Muscle layer of duodenum (tissue), 2 donors: ENCODE data around the gene CD52.
"Not testable (repeated sequence)": the region's sequence is repeated elsewhere in the genome, so short reads cannot be mapped to it uniquely, and the experiment has no call there.

ENCODE experiments used
- H3K27ac ChIP-seq: one replicate; pipeline ENCODE4 v1.7.0; 2013; ENCODE audit warnings: mild to moderate bottlenecking, low read length
- H3K27me3 ChIP-seq: one replicate; pipeline ENCODE4 v1.7.0; 2013; ENCODE audit warnings: low read depth, mild to moderate bottlenecking, control low read depth, low read length
- H3K36me3 ChIP-seq, 2 donors: one replicate each; pipeline ENCODE4 v1.7.0; 2013; ENCODE audit warnings: low read length in 2 of 2, control low read depth in 1 of 2, mild to moderate bottlenecking in 1 of 2; ENCODE audit not compliant: insufficient read depth in 2 of 2, control insufficient read depth in 1 of 2
- H3K4me1 ChIP-seq, 2 donors: one replicate each; pipeline ENCODE4 v1.7.0; 2013; ENCODE audit warnings: low read length in 2 of 2, mild to moderate bottlenecking in 2 of 2, control low read depth in 1 of 2, moderate library complexity in 1 of 2; ENCODE audit not compliant: insufficient read depth in 2 of 2, control insufficient read depth in 1 of 2
- H3K4me3 ChIP-seq, 2 donors: one replicate each; pipeline ENCODE4 v1.7.0; 2013; ENCODE audit warnings: low read length in 2 of 2, low read depth in 1 of 2, mild to moderate bottlenecking in 1 of 2
- H3K9me3 ChIP-seq, 2 donors: one replicate each; pipeline ENCODE4 v1.7.0; 2013; ENCODE audit warnings: low read length in 2 of 2, control low read depth in 1 of 2, mild to moderate bottlenecking in 1 of 2; ENCODE audit not compliant: control insufficient read depth in 1 of 2
- donor health status: healthy.

CD52 gene

GRCh38 chr1:26324550-26324949 lies 6.8 kb downstream of the CD52 start:
- H3K27me3 ChIP-seq: no peaks in the 10 kb centered on the region
- H3K27ac ChIP-seq: no peak overlapping the region
- H3K4me1 ChIP-seq: peaks cover 0 to 9% of the 10 kb centered on the region in 2 donors
- H3K4me3 ChIP-seq: no peak overlapping the region
- no peaks in the 10 kb centered on the region for H3K36me3 ChIP-seq
- no peaks in the 10 kb centered on the region for H3K9me3 ChIP-seq

- Histone ChIP-seq H3K9me3 (no peaks in the 10 kb centered on the region), H3K27ac (no peak overlapping the region), H3K27me3 (peaks cover 4% of the 10 kb centered on the region), H3K4me1 (no peaks in the 10 kb centered on the region), H3K36me3 (no peaks in the 10 kb centered on the region), H3K4me3 (no peak overlapping the region)
These were observed 10.2 kb downstream of the CD52 start for GRCh38 chr1:26327956-26328362.

GRCh38 chr1:26328597-26328996 lies 10.8 kb downstream of the CD52 start:
- no peak overlapping the region for H3K27ac ChIP-seq
- H3K27me3 ChIP-seq: peaks cover 4% of the 10 kb centered on the region
- H3K4me1 ChIP-seq: no peaks in the 10 kb centered on the region
- H3K36me3 ChIP-seq: no peaks in the 10 kb centered on the region
- H3K9me3 ChIP-seq: no peaks in the 10 kb centered on the region
- no peak overlapping the region for H3K4me3 ChIP-seq

- H3K27me3 ChIP-seq: not testable (repeated sequence)
These were observed 11.6 kb downstream of the CD52 start for GRCh38 chr1:26329380-26329779.

GRCh38 chr1:26330276-26330675 lies 12.5 kb downstream of the CD52 start:
- H3K36me3 ChIP-seq: no peaks in the 10 kb centered on the region
- peaks cover 0 to under 1% of the 10 kb centered on the region in 2 donors for H3K4me1 ChIP-seq
- H3K27me3 ChIP-seq: peaks cover 7% of the 10 kb centered on the region
- no peak overlapping the region for H3K4me3 ChIP-seq
- H3K9me3 ChIP-seq: no peaks in the 10 kb centered on the region
- H3K27ac ChIP-seq: no peak overlapping the region

More at GRCh38 chr1:26329380-26329779, 11.6 kb downstream of the CD52 start:
- H3K36me3 ChIP-seq, H3K9me3 ChIP-seq, H3K27ac ChIP-seq, H3K4me1 ChIP-seq, H3K4me3 ChIP-seq: not testable (repeated sequence)

GRCh38 chr1:26333312-26333711 lies 15.6 kb downstream of the CD52 start:
- H3K27me3 ChIP-seq, H3K9me3 ChIP-seq, H3K36me3 ChIP-seq, H3K27ac ChIP-seq, H3K4me3 ChIP-seq: not testable (repeated sequence)
- peaks cover 0 to 17% of the 10 kb centered on the region in 2 donors for H3K4me1 ChIP-seq

GRCh38 chr1:26335774-26336476 lies 18.2 kb downstream of the CD52 start:
- Histone ChIP-seq H3K27ac (no peak overlapping the region), H3K9me3 (no peaks in the 10 kb centered on the region), H3K27me3 (peaks cover 7% of the 10 kb centered on the region), H3K36me3 (no peaks in the 10 kb centered on the region), H3K4me3 (peak overlapping the region; percentile 49 to 73), H3K4me1 (peaks cover 0 to 17% of the 10 kb centered on the region in 2 donors)

- Histone ChIP-seq H3K4me3 (peak overlapping the region; percentile 49 to 73), H3K9me3 (no peaks in the 10 kb centered on the region), H3K36me3 (no peaks in the 10 kb centered on the region), H3K4me1 (peaks cover 0 to 17% of the 10 kb centered on the region in 2 donors), H3K27ac (no peak overlapping the region), H3K27me3 (peaks cover 4% of the 10 kb centered on the region)
These were observed 18.9 kb downstream of the CD52 start for GRCh38 chr1:26336477-26337205.

GRCh38 chr1:26337206-26337535 lies 19.4 kb downstream of the CD52 start:
- Histone ChIP-seq H3K36me3 (no peaks in the 10 kb centered on the region), H3K27ac (no peak overlapping the region), H3K4me1 (peaks cover 0 to 17% of the 10 kb centered on the region in 2 donors), H3K4me3 (no peak overlapping the region), H3K9me3 (no peaks in the 10 kb centered on the region), H3K27me3 (peaks cover 4% of the 10 kb centered on the region)

- Histone ChIP-seq H3K4me1 (peaks cover 0 to 17% of the 10 kb centered on the region in 2 donors), H3K9me3 (no peaks in the 10 kb centered on the region), H3K27ac (no peak overlapping the region), H3K4me3 (no peak overlapping the region), H3K36me3 (no peaks in the 10 kb centered on the region), H3K27me3 (peaks cover 4% of the 10 kb centered on the region)
These were observed 19.9 kb downstream of the CD52 start for GRCh38 chr1:26337625-26338024.

GRCh38 chr1:26338670-26339069 lies 20.9 kb downstream of the CD52 start:
- peaks cover 0 to 17% of the 10 kb centered on the region in 2 donors for H3K4me1 ChIP-seq
- no peak overlapping the region for H3K4me3 ChIP-seq
- H3K27ac ChIP-seq: no peak overlapping the region
- H3K9me3 ChIP-seq: no peaks in the 10 kb centered on the region
- peaks cover 4% of the 10 kb centered on the region for H3K27me3 ChIP-seq
- no peaks in the 10 kb centered on the region for H3K36me3 ChIP-seq
